Choroid plexus epithelial cell (primary cell): ENCODE data around the gene ANO4.

Experiments used
- DNase-seq: peaks from one replicate; pipeline ENCODE4 v3.0.0-alpha.2; 2010; ENCODE audit warnings: low read depth
- H3K4me3 ChIP-seq: 2 replicates; pipeline ENCODE4 v1.5.1; 2011; ENCODE audit warnings: low read depth, mild to moderate bottlenecking, control low read depth, low read length, moderate library complexity
- TF ChIP-seq, protein P1 (sequence below): conservative IDR thresholded peaks from 2 replicates; pipeline ENCODE4 v1.5.1; 2011; ENCODE audit warnings: low read depth, mild to moderate bottlenecking, control low read depth, inconsistent platforms, low read length, moderate library complexity

Gene ANO4

DNA sequence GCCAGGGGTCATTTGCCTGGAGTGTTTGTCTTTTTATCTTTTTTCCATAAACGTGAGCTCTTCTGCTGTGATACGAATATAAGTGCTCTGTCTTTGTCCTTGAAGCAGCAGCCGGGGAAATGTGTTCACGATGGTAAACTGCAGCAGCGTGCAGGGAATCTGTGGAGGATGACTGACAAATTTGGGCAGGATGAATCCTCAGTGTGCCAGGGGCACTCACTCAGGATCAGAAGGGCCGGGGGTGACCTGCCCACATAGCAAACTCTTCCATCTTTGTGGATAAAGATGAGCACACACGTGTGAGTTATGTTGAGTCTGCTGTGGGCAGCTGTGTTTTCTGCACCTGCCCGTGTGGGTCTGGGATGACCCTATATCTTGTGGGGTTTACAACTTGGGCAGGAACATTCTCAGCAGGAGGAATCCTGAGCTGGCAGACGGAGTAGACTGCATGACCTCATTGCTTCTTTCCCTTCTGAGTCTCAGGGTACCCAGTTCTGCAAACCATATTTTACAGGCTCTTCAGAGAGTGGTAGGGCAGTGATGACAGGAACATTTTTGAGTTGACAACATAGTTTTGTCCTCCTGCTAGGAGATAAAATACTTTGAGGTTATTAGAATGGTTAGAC is 711 bp downstream of the ANO4 start:
- TF ChIP-seq, protein P1, sequence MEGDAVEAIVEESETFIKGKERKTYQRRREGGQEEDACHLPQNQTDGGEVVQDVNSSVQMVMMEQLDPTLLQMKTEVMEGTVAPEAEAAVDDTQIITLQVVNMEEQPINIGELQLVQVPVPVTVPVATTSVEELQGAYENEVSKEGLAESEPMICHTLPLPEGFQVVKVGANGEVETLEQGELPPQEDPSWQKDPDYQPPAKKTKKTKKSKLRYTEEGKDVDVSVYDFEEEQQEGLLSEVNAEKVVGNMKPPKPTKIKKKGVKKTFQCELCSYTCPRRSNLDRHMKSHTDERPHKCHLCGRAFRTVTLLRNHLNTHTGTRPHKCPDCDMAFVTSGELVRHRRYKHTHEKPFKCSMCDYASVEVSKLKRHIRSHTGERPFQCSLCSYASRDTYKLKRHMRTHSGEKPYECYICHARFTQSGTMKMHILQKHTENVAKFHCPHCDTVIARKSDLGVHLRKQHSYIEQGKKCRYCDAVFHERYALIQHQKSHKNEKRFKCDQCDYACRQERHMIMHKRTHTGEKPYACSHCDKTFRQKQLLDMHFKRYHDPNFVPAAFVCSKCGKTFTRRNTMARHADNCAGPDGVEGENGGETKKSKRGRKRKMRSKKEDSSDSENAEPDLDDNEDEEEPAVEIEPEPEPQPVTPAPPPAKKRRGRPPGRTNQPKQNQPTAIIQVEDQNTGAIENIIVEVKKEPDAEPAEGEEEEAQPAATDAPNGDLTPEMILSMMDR, result no peak
- H3K4me3 ChIP-seq, result peak overlapping the region; percentile 42
- no peak for DNase-seq

DNA sequence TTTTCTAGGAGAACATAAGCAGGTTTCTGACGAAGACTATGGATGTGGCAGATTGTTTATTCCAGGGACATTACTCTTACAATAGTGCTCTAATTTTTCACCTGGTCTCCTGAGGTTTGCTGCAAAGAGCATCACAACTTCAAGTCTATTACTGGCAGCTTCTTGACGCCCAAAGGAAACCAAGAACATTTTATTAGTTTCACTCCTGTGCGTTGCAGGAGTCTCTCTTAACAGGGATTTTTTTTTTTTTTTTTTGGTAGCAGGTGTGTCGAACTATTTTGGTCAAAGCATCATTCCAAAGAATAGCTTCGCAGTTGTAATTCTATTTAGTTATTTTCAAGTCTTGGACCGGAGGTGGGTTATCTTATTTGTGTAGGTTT is 1.2 kb downstream of the ANO4 start:
- no peak for DNase-seq
- H3K4me3 ChIP-seq, result no peak overlapping the region
- TF ChIP-seq, protein P1, result no peak

DNA sequence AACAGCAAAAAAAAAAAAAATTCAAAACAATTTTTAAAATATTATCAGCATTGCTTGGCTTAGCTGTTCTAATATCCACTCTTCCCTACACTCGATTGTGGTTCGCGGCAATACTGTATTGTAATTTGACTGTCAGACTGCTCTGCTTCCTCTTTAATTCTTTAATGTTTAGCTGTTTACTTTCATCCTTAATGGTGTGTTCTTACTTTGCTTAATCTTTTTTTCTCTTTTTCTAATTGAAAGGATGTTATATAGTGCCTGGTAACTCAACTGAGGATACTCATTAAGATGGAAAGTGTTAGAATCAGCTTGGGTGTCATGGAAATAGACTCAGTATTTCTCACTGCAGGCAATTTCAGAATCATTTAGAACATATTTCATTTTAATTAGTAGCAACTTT is 2.0 kb downstream of the ANO4 start:
- no peak for DNase-seq
- H3K4me3 ChIP-seq, result no peak overlapping the region
- TF ChIP-seq, protein P1, result no peak

DNA sequence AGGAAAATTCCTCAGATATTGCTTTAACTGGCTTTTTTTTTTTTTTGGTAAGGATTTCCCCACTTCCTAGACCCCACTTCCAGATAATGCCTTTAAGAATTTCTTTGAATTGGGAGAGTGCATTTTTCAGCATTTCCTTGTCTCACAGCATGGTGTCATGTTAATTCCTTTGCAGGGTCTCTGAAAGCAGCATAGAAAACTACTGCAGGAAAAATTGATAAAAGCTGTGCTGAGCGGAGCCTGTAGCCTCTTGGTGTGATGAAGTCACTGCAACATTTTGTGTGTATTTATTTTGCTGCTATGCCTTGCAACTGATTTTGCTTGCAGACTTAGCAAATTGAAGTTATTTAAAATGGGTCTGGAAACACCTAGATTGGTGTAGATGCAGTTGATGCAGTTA is 2.7 kb downstream of the ANO4 start:
- no peak overlapping the region for H3K4me3 ChIP-seq
- TF ChIP-seq, protein P1, result no peak
- no peak for DNase-seq

DNA sequence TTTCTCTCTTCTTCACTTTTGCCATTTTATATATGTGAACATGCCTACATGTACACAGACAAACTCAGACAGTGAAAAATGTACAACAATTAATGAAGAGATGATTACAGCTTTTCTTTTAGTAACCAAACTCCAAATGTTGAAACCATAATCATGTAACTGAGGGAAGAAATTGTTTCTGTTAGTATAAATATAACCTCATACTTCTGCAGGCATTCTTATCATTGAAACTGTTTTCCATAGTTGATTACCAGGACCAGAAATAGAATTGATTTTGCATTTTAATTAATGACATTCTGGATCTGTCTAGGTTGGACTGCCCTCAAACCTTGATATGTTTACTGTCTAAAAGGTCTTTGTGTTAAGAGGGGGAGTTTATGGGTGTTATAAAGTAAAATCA is 3.2 kb downstream of the ANO4 start:
- TF ChIP-seq, protein P1, result no peak
- no peak overlapping the region for H3K4me3 ChIP-seq
- DNase-seq, result no peak

DNA sequence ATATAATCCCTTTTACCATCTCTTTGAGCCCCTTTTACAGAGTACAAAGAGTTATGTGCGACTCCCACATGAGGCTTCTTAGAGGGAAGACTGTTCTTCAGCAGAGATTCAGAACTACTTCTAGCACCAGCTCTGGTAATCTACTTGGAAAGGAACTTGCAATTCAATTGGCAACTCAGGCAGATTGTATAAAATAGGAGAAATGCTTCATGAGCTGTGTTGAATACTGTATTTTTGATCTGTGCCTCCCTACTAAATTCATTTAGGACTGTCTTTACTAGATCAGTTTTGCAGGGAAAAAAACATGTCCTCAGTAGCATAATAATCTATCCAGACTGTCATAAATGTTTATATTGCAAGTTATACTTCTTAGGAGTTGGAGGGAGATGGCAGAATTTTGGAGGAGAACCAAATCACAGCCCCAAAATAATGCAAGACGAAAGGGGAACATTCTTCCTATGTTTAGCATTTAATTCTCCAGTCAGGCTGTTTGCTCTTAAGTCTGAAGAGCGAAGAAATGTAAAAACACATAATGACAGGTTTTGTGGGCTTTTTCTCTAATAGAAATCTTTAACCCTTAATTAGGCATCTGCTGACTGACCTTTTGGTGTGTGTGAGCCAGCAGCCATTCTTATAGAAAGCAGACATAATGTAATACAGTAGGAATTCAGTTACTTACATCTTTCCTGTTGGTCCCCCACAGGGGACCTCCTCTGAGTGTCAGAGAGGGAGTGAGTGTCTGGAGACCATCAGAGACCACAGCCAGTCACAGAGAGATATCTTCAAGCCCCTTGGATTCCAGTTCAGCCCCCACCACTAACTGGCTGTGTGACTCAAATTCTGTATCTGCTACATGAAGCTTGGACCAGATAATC is 3.9 kb downstream of the ANO4 start:
- DNase-seq, result peak; percentile 61
- TF ChIP-seq, protein P1, result no peak
- H3K4me3 ChIP-seq, result no peak overlapping the region
